NOMO-1 (cell line): Measurements from ENCODE around the gene FAM200C.
"Not testable (repeated sequence)": the region's sequence is repeated elsewhere in the genome, so short reads cannot be mapped to it uniquely, and the experiment has no call there.

Experiments used
- DNase-seq, 2 experiments: peaks; one replicate each; lab custom pipeline; 2025; ENCODE audit not compliant: unreplicated experiment in 2 of 2; lab: John Stamatoyannopoulos, UW

The FAM200C gene

DNA sequence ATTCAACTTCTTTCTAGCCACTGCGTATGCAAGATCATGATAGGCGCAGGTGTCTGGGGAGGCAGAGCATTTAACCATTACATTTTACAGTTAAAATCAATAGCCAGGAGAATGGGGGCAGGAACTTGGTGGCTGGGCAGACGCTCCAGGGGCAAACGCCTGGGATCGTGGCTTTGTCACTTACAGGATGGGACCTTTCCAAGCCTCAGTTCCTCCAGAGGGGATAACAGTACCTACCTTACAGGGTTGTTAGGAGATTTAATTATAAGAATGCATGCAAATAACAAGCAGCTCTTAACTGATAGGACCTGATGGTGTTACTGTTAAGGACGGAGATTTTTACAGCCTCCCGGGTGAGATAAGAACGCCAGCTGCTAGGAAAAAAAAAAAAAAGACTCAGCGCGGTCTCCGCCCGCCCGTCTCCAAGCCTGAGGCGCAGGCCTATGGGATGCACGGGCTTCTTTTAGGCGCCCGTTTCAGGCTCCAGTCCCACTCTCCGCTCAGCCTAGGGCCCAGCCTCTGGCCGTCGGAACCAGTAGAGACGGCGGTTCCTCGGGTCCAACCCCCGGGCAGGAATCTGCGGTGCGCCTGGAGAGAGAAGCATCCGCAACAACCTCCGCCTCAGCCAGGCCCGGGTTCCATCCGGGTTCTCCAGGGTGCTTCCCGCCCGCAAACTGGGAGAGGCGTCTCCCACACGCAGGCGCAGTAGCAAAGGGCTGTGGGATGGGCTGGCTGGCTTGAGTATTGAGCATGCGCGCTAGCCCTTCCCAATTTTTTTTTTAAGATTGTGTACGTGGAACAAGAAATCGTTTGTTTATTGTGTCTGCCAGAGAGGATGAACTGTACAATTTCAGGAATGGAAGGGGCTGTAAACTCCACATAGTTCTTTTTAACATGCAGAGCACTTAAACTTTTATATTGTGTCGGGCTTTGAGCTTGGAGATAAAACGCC lies at the start of gene FAM200C:
Gene FAM200C (minus strand): TSS at position 653 of the 952 bp plus-strand sequence. CDS start 4,564 bp downstream, outside the sequence.
- DNase-seq: peak; percentile 78 to 83

DNA sequence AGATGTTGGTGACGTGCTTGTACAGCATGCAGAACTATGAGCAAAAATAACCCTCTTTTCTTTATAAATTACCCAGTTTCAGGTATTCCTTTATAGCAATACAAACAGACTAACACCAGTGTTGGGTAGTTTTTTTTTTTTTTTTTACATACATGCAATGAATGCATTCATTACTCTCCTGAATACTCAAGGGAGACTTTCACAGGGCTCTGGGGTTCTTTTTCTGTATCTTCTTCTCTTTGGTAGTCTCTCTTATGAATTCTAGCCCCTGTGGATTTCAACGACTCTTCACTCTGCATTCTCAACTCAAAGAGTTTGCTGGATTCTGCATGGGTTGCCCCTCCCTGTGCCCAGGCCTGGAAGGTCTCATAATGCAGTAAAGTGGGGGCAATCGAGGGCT lies 49.6 kb upstream of the FAM200C start:
- no peak for DNase-seq

- no peak for DNase-seq
Observed at GRCh38 chr5:160448886-160449285, 49.0 kb upstream of the FAM200C start.

DNA sequence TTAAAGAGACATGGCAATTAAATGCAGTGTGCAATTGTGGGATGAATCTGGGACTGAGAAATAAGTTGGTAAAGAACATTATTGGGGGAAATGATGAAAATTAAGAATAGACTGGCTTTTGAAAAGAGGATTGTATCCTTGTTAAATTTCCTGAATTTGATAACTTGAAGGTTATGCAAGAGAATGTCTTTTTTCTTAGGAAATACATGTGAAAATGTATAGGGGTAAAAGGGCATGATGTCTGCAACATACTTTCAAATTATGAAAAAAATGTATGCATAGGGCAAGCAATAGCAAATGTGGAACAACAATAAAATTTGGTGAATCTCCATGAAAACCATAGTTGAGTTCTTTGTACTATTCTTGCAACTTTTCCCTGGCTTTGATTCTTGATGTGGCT lies 45.9 kb upstream of the FAM200C start:
- DNase-seq: no peak

DNA sequence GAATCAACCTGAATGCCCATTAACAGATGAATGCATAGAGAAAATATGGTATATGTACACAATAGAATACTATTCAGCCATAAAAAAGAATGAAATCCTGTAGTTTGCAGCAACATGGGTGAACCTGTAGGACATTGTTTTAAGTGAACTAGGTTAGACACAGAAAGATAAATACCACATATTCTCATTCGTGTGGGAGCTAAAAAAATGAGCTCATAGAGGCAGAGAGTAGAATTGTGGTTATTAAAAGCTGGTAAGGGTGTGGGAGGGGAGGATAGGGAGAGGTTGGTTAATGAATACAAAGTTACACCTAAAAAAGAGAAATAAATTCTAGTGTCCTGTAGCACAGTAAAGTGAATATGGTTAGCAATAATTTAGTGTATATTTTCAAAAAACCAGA lies 45.3 kb upstream of the FAM200C start:
- no peak for DNase-seq

DNA sequence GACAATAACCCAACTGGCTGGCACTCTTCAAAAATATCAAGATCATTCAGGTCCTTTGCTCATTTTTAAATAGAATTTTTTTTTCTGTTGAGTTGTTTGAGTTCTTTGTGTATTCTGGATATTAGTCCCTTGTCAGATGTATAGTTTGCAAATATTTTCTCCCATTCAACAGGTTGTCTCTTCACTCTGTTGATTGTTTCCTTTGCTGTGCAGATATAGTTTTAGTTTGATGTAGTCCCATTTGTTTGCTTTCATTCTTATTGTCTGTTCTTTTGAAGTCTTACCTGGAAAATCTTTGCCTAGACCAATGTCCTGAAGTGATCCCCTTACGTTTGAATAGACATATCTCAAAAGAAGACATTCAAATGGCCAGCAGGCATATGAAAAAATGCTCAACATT lies 44.6 kb upstream of the FAM200C start:
- DNase-seq: no peak

DNA sequence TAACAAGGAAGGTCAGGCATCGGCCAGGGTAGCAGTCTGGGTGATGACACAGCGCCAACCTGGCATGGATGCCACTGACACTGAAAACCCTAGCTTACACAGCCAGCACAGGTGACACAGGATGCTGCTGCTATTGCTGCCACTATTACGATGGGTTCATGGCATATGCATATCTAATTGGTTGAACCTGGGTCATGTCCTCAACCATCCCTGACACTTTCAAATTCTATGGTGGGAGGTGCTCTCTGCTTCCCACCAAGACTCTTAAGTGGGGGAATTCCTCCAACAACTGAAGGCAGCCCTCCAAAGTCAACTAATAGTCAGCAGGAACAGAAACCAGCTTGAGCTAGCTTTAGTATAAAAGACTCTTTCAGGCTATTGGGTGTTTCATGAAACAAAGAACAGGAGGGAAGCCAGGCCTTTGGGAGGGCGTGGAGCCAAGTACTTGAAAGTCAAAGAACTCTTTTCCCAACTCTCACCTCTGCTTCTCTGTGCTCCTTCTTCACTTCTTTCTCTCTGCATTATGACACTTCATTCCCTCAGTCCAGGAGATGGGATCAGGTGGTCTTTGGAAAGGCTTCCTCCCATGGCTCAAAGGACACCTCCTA lies 43.1 kb upstream of the FAM200C start:
- DNase-seq: no peak

- peak in 1 of 2 experiments; percentile 2 for DNase-seq
Observed at GRCh38 chr5:160441311-160441781, 41.5 kb upstream of the FAM200C start.

GRCh38 chr5:160439205-160439600 lies 39.3 kb upstream of the FAM200C start:
- DNase-seq: peak; percentile 65 to 71

GRCh38 chr5:160438316-160439204 lies 38.7 kb upstream of the FAM200C start:
- DNase-seq: peak; percentile 37 to 83

DNA sequence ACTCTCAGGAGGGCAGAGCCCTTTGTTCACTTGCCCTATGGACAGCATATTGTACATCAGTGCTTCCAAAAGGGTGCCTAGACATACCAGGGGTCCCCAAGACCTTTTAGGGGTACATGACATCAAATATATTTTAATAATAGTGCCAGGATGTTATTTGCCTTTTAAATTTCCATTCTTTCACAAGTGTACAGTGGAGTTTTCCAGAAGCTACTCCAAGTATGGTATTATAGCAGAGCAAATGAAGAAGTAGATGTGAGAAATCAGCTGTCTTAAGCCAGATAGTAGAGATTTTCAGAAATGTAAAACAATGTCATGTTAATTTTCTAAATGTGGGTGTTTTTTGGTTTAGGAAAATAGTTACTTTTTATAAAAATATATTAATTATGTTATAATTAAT lies 37.4 kb upstream of the FAM200C start:
- DNase-seq: no peak

- DNase-seq: not testable (repeated sequence)
Observed at GRCh38 chr5:160436661-160437060, 36.8 kb upstream of the FAM200C start.

GRCh38 chr5:160436017-160436416 lies 36.2 kb upstream of the FAM200C start:
- DNase-seq: no peak

DNA sequence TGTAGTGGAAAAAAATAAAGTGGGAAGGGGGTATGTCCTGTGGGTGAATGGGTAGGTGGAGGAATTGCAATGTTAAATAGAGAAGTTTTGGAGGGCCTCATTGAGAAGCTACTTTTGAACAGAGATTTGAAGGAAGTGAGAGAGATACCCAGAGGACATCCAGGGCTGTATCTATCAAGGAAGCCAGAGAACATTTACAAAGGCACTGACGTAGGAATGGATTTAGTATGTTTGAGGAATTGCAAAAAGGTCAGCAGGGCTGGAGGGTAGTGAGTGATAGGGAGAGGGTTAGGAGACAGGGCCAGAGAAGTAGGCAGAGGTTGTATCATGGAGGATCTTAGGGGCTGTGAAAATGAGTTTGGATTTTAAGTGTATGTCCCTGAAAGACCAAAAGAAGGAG lies 35.7 kb upstream of the FAM200C start:
- DNase-seq: no peak

DNA sequence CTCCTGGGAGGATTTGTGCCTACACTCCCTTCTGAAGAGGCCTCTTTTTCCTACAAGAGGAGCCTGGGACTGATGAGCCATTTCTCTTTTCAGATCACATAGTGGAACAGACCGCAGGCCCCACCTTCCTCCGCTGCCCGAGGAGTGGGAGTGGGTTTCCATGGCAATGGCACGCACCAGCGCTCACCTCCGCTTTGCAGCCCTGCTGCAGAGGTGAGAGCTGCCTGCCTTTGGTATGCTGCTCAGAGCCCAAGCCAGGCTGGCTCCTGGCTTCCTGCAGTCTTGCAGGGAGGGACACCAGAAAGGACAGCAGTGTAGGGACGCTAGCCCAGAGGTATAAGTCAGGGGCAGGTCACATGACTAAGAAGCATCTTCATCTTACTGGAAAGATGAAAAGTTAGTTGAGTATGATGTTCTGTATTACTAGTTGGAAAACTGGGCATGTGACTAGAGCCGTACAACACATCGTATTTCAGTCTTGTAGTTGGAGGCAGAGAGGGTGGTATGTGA lies 34.2 kb upstream of the FAM200C start:
- no peak for DNase-seq

DNA sequence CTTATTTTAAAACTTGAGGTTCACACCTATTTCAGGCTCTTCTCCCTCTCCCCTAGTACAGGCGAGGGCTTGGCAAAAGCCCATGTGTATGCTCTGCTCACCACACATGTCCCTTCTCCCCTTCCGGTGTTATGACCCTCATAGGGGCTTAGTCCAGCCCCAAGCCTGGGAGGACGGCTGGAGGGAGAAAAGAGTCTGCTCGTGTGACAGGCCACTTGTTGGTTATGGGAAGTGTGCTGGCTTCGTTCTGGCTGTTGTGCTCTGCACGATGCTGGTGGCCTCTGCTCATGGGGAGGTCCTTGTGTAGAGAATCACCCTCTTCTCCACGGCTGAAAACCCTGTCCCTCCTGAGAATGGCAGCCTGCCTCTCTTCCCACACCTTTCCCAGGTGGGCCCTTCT lies 32.9 kb upstream of the FAM200C start:
- DNase-seq: no peak

- no peak for DNase-seq
Observed at GRCh38 chr5:160432196-160432595, 32.3 kb upstream of the FAM200C start.

DNA sequence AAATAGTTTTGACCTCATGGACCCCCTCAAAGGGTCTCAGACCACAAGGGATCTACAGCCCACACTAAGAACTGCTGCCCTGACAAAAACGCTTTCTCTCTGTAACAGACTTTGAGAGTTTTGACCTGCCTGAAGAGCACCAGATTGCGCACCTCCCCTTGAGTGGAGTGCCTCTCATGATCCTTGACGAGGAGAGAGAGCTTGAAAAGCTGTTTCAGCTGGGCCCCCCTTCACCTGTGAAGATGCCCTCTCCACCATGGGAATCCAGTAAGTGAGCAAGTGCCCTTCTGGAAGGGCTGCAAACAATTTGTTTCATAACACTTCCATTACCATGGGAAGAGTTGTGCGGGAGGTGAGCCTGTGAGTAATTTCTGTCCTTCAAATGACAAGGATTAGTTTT lies 27.8 kb upstream of the FAM200C start:
- DNase-seq: no peak

DNA sequence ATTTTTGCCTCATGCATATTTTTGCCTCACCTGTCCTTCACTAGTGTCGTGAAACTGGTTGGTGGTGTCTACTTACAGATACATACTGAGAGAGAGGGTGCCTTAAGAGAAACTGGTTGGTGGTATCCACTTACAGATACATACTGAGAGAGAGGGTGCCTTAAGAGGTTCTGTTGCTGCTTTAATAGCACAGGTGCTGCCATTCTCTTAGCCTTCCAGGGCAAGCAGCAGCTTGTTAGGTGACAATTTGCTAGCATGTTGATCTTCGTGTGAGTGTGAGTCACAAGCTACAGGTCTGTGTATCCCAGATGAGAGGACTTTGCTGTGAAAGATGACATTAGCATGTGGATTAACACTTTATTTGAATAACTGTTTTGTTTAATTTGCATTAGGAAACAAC lies 23.2 kb upstream of the FAM200C start:
- no peak for DNase-seq

DNA sequence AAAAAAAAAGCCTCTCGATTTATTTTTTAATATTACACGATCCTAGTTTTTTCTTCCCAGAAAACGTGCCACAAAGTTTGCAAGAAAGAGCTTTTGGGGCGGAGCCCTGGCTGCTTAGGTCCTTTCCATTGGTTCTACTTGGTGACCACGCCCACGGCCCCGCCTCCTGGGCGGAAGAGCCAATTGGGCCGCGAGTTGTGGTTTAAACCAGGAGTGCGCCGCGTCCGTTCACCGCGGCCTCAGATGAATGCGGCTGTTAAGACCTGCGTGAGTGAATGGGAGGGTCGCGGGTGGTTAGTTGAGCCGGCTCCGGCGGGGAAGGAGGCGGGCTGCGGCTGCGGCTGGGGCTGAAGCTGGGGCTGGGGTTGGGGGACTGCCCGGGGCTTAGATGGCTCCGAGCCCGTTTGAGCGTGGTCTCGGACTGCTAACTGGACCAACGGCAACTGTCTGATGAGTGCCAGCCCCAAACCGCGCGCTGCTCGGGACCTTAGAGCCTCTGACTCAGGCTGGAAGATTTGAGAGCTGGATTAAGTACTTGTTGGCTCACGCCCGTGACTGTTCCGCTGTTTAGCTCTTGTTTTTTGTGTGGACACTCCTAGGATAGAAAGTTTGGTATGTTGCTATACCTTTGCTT lies 21.9 kb upstream of the FAM200C start, which contains the start of gene PTTG1:
Gene PTTG1 (plus strand): TSS at position 231 of the 634 bp plus-strand sequence. CDS start 458 bp downstream, outside the sequence.
- peak; percentile 86 to 93 for DNase-seq
